Progenitor cell of endocrine pancreas (in vitro differentiated cells): ENCODE results near the gene MAPK12. TPM values are rescaled to one million over a fixed set of nuclear protein-coding genes. Genes with fewer than 3 reads are reported as not detected.

Source experiments
- DNase-seq: peaks from one replicate; pipeline ENCODE4 v3.0.0; 2021; ENCODE audit warnings: low spot score; ENCODE audit not compliant: unreplicated experiment
- H3K27ac Mint-ChIP-seq: 2 replicates; pipeline ENCODE4 v1.8.0; 2021; ENCODE audit warnings: mild to moderate bottlenecking, moderate library complexity, mixed read lengths
- H3K27me3 Mint-ChIP-seq: 2 replicates; pipeline ENCODE4 v1.8.0; 2021; ENCODE audit warnings: mixed read lengths
- H3K36me3 Mint-ChIP-seq: 2 replicates; pipeline ENCODE4 v1.8.0; 2022; ENCODE audit warnings: mixed read lengths; ENCODE audit not compliant: insufficient read depth
- H3K4me1 Mint-ChIP-seq: 2 replicates; pipeline ENCODE4 v1.8.0; 2021; ENCODE audit warnings: low read depth, mixed read lengths
- H3K4me3 Mint-ChIP-seq: 2 replicates; pipeline ENCODE4 v1.8.0; 2021; ENCODE audit warnings: low read depth, mild to moderate bottlenecking, moderate library complexity, mixed read lengths
- H3K9me3 Mint-ChIP-seq: 2 replicates; pipeline ENCODE4 v1.8.0; 2021; ENCODE audit warnings: low read depth, mixed read lengths
- CTCF ChIP-seq: fragments of 200-600 bp; sonication (generic); IDR thresholded peaks from one replicate; pipeline ENCODE4 v1.5.0; 2021; ENCODE audit warnings: antibody characterized with exemption, mild to moderate bottlenecking; ENCODE audit not compliant: unreplicated experiment
- total RNA-seq: library from RNA; stranded (reverse); gene quantifications from 2 replicates; pipeline ENCODE4 v1.2.1, GENCODE V29; 2021

The MAPK12 gene
- total RNA-seq, 1 donor from 2014 or later, result 53.7 TPM

GRCh38 chr22:50217543-50218152, 43.8 kb downstream of the MAPK12 start:
- H3K27me3 Mint-ChIP-seq, result no peaks in the 10 kb centered on the region
- peaks cover 15% of the 10 kb centered on the region for H3K36me3 Mint-ChIP-seq
- no peak overlapping the region for H3K4me3 Mint-ChIP-seq
- no peaks in the 10 kb centered on the region for H3K4me1 Mint-ChIP-seq
- no peak for DNase-seq
- no peak overlapping the region for H3K27ac Mint-ChIP-seq
- TF ChIP-seq CTCF, result no peak
- H3K9me3 Mint-ChIP-seq, result no peaks in the 10 kb centered on the region

GRCh38 chr22:50216684-50217520, 44.6 kb downstream of the MAPK12 start:
- no peak overlapping the region for H3K27ac Mint-ChIP-seq
- no peaks in the 10 kb centered on the region for H3K4me1 Mint-ChIP-seq
- H3K36me3 Mint-ChIP-seq, result peaks cover 19% of the 10 kb centered on the region
- no peaks in the 10 kb centered on the region for H3K27me3 Mint-ChIP-seq
- H3K9me3 Mint-ChIP-seq, result no peaks in the 10 kb centered on the region
- DNase-seq, result no peak
- TF ChIP-seq CTCF, result no peak
- H3K4me3 Mint-ChIP-seq, result no peak overlapping the region

GRCh38 chr22:50216055-50216683, 45.3 kb downstream of the MAPK12 start:
- no peak for TF ChIP-seq CTCF
- Mint-ChIP-seq H3K36me3 (peaks cover 20% of the 10 kb centered on the region), H3K4me1 (no peaks in the 10 kb centered on the region), H3K27ac (no peak overlapping the region), H3K4me3 (no peak overlapping the region), H3K27me3 (no peaks in the 10 kb centered on the region), H3K9me3 (no peaks in the 10 kb centered on the region)
- DNase-seq, result no peak

- H3K27ac Mint-ChIP-seq, result no peak overlapping the region
- no peak for TF ChIP-seq CTCF
These were observed 46.0 kb downstream of the MAPK12 start for GRCh38 chr22:50215297-50216054.

GRCh38 chr22:50213263-50213662, 48.2 kb downstream of the MAPK12 start:
- Mint-ChIP-seq H3K9me3 (no peaks in the 10 kb centered on the region), H3K27me3 (no peaks in the 10 kb centered on the region), H3K36me3 (peaks cover 25% of the 10 kb centered on the region), H3K27ac (no peak overlapping the region), H3K4me3 (no peak overlapping the region), H3K4me1 (no peaks in the 10 kb centered on the region)
- TF ChIP-seq CTCF, result no peak
- DNase-seq, result no peak

More at GRCh38 chr22:50215297-50216054, 46.0 kb downstream of the MAPK12 start:
- Mint-ChIP-seq H3K4me1 (no peaks in the 10 kb centered on the region), H3K9me3 (no peaks in the 10 kb centered on the region), H3K4me3 (no peak overlapping the region), H3K27me3 (no peaks in the 10 kb centered on the region), H3K36me3 (peaks cover 21% of the 10 kb centered on the region)
- DNase-seq, result no peak
